OCI-LY7 (cell line): ENCODE measurements around the gene KIF25.

Experiments used
- EZH2phosphoT487 ChIP-seq: fragments of 200-600 bp; sonication (generic); IDR thresholded peaks from 2 replicates; pipeline ENCODE4 v1.6.1; 2018; ENCODE audit warnings: low read depth, borderline replicate concordance, mild to moderate bottlenecking, mixed run types, antibody characterized with exemption, low read length, moderate library complexity, mixed read lengths
- TF ChIP-seq, protein P1 (sequence below): fragments of 200-600 bp; sonication (generic); conservative IDR thresholded peaks from 2 replicates; pipeline ENCODE4 v1.5.1; 2014; ENCODE audit warnings: mild to moderate bottlenecking, antibody characterized with exemption, low read length, moderate library complexity, mixed read lengths

DNA sequence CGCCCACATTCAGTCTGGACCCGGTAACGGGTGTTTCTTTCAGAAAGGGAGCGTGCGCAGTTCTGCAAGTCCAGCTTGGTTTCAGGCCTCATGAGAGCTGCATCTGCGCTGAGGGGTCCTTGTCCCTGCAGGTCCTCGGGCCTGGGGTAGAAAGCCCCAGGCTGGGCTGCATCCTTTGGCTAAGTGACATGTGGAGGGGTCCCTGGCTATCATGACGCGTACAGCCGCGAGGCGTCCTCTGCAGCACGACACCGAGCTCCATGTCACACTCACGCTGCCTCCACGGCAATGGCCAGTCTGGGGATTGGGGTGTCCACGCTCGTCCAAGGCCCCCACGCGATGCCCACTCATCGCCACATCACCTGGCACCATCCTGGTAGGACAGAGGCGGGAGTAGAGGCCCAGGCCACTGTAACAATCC, 1.7 kb upstream of the KIF25 start:
- TF ChIP-seq EZH2phosphoT487: no peak
- TF ChIP-seq, protein P1, sequence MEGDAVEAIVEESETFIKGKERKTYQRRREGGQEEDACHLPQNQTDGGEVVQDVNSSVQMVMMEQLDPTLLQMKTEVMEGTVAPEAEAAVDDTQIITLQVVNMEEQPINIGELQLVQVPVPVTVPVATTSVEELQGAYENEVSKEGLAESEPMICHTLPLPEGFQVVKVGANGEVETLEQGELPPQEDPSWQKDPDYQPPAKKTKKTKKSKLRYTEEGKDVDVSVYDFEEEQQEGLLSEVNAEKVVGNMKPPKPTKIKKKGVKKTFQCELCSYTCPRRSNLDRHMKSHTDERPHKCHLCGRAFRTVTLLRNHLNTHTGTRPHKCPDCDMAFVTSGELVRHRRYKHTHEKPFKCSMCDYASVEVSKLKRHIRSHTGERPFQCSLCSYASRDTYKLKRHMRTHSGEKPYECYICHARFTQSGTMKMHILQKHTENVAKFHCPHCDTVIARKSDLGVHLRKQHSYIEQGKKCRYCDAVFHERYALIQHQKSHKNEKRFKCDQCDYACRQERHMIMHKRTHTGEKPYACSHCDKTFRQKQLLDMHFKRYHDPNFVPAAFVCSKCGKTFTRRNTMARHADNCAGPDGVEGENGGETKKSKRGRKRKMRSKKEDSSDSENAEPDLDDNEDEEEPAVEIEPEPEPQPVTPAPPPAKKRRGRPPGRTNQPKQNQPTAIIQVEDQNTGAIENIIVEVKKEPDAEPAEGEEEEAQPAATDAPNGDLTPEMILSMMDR: no peak
